Endothelial cell of umbilical vein (primary cell): ENCODE results near the gene TTR.

Experiments
- CTCF ChIP-seq, 2 donors: IDR thresholded peaks; 1 replicate in 1 of 2; 2 replicates in 1 of 2; pipeline ENCODE4 v1.5.1; 2011; ENCODE audit warnings: low read length in 2 of 2, mild to moderate bottlenecking in 2 of 2, moderate library complexity in 2 of 2, control low read depth in 1 of 2, inconsistent platforms in 1 of 2, low read depth in 1 of 2; ENCODE audit not compliant: insufficient read depth in 1 of 2; ENCODE audit errors: extremely low read depth in 1 of 2
- FOS ChIP-seq: IDR thresholded peaks from 2 replicates; pipeline ENCODE4 v1.6.1; 2011; ENCODE audit warnings: mild to moderate bottlenecking, low read length, moderate library complexity, borderline replicate concordance; ENCODE audit not compliant: insufficient read depth
- MYC ChIP-seq: IDR thresholded peaks from one replicate; pipeline ENCODE4 v1.6.1; 2011; ENCODE audit warnings: mild to moderate bottlenecking, low read depth, low read length
- POLR2A ChIP-seq: IDR thresholded peaks from 2 replicates; pipeline ENCODE4 v1.6.1; 2012; ENCODE audit warnings: low read depth, mild to moderate bottlenecking, control low read depth, low read length

GRCh38 chr18:31636387-31636786 lies 44.7 kb downstream of the TTR start:
- TF ChIP-seq FOS (no peak), CTCF (IDR thresholded peaks at IDR 0.05; ENCODE audit: extremely low read depth in 1 of 2, insufficient read depth in 1 of 2, low read depth in 1 of 2, low read length in 2 of 2) (no peak), MYC (no peak), POLR2A (no peak)
